Measurements from ENCODE around the gene AMOTL2. TPM values are rescaled to one million over a fixed set of nuclear protein-coding genes. Genes with fewer than 3 reads are reported as not detected.

The AMOTL2 gene
- total RNA-seq, 1 donor from 2014 or later = 129 TPM

DNA sequence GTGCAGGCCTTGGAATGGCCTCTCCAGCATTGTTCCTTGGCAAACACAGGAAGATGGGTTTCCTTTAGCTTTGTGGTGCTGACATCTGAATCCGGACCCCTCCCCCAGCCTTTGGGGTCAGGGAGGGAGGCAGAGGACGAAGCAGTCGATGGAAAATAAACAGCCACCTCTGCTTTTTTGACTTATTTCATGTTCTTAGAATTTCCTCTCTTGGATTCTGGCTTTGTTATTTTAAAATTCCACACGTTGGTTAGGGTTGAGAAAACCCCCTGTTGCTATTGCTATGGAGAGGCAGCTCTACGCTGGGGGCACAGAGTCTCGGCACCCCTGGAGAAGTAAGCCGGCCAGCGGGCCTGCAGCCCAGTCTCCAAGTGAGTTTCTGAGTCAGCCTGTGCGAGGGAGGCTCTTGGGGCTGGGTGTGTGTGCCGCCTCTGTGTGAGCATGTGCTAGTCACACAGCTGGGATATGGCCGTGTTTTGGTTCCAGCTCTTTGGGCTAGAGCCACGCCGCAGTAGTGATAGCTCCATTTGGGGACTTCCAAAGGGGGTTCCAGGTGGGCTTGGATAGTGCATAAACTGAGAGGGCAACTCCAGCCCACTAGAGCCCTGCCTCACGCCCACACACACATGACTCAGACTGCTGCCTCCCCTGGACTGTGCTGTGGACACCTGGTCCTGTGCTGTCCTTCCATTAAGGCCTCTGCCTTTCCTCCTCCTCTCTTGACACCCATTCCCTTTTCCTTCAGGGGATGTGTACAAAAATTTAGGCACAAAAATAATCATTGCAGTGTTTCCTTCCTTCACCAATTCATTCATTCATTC is 58.8 kb downstream of the AMOTL2 start:
- peak; percentile 61 for DNase-seq (ENCODE audit: low spot score)

DNA sequence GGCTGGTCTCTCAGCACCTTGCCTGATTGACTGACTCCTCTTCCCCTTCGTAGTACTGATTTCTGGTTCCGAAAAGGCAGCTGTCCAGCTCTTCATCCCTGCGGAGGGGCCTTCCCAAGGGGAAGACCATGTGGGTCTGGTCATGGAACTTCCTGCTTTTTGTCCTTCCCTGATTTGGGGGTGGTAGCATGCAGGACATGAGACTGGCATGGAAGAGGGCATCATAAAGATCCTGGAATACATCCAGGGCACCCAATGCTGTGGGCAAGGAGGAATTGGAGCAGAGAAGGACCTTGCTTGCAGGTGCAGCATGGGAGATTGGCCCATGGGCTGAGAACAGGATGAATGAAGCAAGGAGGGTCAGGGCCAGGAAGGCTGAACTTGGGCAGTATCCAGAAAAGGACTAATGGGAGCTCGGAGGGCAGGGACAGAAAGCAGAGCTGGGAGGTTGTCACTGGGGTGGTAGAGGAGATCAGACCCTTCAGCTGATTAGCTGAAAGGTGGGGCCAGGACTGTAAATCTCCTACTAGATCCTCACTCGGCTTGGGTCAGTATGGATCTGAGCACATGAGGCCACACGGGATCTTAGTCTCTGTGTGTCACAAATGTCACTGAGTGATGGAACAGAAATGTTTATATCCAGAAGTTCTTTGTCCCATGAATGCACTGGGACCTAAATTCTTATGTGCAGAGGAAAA is 59.5 kb downstream of the AMOTL2 start:
- DNase-seq (ENCODE audit: low spot score) = no peak

DNA sequence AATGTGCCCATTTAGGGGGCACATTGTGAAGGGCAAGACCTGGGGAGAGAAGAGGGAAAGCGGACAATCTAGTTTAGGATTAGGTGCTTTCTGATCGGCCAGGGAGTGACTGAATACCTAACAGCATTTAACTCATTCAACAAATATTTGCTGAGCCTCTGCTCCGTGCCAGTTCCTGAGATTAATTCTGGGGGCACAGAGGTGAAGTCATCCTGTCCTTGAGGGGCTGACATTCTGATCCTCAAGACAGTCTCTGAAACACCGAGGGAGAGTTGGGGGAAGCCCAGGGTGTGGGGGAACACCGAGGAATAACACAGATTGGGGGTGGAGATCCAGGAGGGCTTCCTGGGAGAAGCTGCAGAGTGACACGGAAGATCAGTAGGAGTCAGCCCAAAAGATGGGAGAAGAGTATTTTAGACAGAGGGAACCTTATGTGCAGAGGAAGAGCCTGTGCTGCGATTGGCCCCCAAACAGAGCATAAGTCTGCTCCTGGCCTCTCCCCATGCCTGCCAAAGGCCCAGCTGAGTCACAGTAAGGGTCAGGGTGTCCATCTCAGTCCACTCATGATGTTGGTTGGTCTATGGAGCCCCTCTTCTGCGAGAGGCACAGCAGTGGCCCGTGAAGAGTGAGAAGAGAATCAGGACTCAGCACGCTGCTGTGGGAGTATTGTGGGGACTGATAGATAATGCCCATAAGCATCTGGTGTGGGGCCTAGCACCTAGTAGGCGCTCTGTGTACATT is 60.2 kb downstream of the AMOTL2 start:
- no peak for DNase-seq (ENCODE audit: low spot score)

DNA sequence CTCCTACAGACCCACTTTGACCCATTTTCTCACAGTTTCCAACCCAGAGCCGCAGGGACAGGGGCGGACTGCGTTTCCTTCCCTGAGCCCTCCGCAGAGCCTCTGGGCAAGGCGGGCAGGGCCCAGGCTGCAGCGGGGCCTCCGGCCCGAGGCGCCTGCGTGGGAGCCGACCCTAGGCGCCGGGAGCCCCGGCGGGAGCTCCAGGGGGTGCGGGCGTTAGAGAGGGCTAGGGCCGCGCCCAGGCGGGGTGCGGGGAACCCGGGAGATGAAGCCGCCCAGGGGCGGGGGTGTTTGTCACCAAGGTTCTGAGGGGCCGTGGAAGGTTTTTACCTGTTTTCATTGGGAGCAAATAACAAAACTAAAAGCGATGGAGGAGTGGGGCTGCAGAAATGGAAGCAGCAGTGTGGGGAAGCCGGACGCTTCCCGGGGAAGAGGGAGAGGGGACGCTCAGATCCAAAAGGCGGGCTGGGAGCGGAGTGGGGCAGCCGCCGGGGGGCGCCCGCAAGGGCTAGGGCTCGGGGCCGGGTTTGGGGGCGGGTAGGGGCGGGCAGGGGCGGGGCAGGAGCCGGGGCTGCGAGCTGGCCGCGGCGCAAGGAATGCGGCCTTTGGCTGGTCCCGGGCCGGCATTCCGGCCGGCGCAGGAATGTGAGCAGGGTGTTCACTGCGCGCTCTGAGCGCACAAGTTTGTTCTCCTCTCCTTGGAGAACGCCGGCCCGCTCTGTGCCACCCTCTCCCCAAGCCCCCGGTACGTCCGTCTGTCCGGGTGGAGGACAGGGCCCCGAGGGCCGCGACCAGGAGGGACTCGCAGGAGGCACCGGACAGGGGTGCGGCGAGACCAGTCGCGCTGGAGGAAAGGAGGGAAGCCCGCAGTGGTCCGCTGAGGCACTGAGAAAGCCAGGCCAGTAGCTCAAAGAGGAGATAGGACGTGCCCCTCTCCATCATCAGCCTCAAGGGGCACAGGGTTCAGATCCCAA is 61.1 kb downstream of the AMOTL2 start:
- DNase-seq (ENCODE audit: low spot score) = peak; percentile 78

DNA sequence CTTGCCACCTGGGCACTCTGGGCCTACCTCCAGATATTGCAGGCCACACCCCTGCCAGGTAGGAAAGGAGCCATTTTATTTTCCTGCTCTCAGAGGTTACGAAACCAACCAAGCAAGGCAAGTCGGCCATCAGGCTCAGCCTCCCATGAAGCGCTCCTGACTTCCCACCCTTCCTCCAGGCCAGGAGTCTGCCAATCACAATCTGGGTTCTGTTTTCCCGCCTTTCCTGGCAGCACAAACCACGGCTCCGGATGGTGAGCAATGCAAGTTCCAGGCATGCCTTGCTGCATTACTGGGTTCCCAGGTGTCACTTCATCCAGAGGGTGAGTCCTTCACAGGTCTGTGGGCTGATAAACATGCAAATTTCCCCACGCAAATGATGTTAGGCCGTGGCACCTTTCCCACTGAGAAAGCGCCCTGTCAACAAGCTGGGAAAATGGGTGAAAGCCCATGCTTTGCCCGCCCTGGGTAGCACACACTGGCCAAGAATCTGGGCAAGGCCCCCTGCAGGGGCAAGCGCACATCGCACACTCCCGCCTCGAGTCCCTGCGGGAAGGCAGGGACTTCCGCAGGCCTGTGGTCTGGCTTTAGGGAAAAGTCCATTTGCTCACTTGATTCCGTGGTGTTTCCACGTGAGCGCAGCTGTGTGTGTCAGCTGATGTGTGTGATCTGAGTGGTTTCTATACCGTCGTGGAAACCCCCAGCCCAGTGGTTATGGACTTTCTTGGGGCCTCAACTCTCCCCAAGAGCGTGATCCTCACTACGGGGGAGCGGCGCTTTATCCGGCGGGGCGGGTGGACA is 62.0 kb downstream of the AMOTL2 start:
- no peak for DNase-seq (ENCODE audit: low spot score)

DNA sequence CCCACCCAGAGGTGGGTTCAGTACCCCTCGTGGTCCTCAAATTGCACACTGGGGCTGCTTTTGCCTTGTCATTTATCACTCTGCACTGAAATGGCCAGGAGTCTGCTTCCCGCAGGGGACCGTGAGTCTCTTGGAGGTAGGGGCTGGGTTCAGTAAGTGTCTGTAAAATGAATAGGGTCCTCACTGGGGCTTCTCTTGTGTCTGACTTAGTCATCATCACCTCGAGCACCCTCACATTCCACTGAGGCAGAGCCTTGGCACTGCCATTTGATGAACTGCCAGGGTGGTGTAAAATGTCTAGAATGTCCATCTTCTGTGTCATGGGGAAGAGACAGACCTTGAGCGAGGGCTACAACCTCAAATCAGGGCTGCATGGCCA is 62.6 kb downstream of the AMOTL2 start:
- DNase-seq (ENCODE audit: low spot score) = no peak

DNA sequence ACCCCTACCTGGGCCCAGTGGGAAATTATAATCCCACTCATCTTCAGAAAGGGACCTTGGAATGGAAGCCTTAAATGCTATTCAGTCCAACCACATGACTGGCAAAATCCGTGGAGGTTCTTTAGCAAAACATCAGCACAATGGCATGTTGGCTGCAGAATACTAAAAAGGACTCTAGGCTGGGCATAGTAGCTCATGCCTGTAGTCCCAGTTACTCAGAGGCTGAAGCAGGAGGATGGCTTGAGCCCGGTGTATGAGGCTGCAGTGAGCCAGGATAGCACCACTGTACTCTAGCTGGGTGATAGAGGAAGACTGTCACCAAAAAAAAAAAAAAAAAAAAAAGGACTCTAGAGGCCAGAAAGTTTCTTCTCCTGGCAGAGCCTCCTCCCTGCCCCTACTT is 63.0 kb downstream of the AMOTL2 start:
- DNase-seq (ENCODE audit: low spot score) = no peak

DNA sequence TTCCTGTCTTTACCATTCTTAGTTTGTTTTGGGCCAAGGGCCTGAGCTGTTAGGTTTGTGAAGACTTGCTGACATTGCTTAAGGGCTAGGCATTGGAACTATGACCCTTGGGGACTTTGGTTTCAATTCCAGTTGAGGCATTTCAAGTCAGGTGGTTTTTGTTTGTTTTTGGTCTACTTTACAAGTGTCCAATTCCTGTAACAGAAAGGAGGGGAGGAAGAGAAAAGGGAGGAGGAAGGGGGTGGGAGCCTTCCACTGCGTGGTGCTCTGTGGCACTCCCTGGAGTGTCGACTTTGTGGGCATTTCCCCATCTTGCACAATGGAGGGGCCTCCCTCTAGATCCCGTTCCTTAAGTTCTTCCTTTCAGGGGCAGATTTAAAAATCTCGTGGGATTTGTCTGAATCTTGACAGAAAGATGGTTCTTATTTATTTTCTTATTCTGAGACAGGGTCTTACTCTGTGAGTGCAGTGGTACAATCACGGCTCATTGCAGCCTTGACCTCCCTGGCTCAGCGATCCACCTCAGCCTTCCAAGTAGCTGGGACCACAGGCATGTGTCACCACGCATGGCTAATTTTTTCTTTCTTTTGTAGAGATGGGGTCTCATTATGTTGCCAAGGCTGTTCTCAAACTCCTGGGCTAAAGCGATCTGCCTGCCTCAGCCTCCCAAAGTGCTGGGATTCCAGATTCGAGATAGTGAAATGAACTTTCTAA is 64.1 kb downstream of the AMOTL2 start:
- no peak for DNase-seq (ENCODE audit: low spot score)

DNA sequence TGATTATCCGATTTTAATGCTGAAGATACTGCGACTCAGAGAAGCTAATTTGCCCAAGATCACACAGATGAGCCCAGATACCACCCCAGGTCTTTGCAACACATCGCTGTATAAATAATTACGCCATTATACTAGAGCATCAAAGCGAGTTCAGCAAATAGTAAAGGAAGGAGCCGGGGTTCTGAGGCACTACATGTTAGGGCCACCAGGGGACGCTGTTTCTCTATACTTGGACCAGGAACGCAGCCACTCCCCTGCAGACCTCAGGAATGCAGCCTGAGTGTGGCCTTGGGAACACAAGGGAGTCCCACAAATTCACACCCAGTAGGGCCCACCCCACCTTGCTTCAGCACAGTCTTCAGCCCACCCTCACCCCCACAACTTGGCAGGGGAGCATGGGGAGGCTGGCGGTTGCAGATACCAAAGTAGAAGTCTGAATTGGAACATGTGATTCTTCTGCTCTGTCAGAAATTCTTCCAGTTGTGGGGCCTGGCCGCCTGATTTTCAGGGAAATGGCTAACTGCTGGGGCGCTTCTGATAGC is 65.8 kb downstream of the AMOTL2 start:
- peak; percentile 82 for DNase-seq (ENCODE audit: low spot score)

DNA sequence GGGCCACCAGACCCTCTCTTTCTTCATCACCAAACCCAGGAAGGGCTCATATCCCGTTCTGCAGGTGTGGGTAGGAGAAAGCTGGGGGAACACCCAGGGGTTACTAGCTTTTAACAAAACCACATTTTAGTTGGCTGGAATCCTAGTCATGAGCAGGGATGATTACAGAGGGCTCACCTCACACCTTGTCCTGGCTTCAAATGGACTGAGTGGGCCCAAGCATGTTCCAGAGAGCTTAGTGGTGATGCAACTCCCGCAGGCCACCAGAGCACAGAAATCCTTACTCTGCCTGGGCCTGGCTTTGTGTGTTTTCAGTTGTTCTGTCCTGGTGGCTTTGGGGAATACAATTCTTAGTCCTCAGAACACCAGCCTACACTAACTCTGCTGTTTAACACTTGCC is 66.8 kb downstream of the AMOTL2 start:
- DNase-seq (ENCODE audit: low spot score) = no peak

DNA sequence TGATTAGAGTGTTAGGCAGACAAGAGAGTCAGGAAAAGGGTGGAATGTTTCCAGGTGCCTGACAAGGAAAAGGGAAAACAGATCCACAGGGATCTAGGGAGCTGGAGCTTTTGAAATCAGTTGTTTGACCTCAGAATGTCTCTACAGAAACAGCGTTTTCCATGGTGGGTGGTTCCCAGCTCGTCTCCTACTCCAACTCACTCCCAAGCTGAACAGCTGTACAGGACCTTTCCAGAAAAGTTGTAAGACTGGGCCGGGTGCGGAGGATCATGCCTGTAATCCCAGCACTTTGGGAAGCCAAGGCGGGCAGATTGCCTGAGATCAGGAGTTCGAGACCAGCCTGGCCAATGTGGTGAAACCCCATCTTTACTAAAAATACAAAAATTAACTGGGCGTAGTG is 67.9 kb downstream of the AMOTL2 start:
- no peak for DNase-seq (ENCODE audit: low spot score)

Other genes with a start within 250 kb of the AMOTL2 start
- gene RYK, start 123.6 kb downstream of the AMOTL2 start, total RNA-seq = 43.7 TPM
- 53.6 TPM for gene ANAPC13, start 111.5 kb upstream of the AMOTL2 start, total RNA-seq
- gene CEP63, start 111.6 kb upstream of the AMOTL2 start, total RNA-seq = 17.3 TPM